SK-MEL-5 (cell line): ENCODE results near the gene C1QTNF1. TPM values are rescaled to one million over a fixed set of nuclear protein-coding genes. Genes with fewer than 3 reads are reported as not detected.

Experiments used
- DNase-seq: peaks from one replicate; pipeline ENCODE4 v3.0.0-alpha.2; 2016; ENCODE audit warnings: low read depth, low spot score
- in situ Hi-C: cut with HindIII; loops from 2 replicates; pipeline ENCODE4 v1.10.0; 2016; ENCODE audit warnings: low sequenced_read_pairs, high pct_unique_total_duplicates, low pct_unique_long_range_greater_than_20kb
- polyA plus RNA-seq, 2 experiments: library from polyadenylated mRNA; depleted of rRNA; stranded (reverse); fragments of >200 nt; gene quantifications; 2 replicates each; pipeline ENCODE4 v1.2.3, GENCODE V29; 2015
- total RNA-seq: library from RNA; depleted of rRNA; stranded (reverse); fragments of >200 nt; shearing (Covaris generic); gene quantifications from 2 replicates; pipeline ENCODE4 v1.2.3, GENCODE V29; 2014; rRNA removed

Gene C1QTNF1
- total RNA-seq = 15.7 and 15.8 TPM in 2 replicates
- polyA plus RNA-seq (2015; cell fraction: cytosol; rRNA removed) = 43.3 and 55.9 TPM in 2 replicates
- polyA plus RNA-seq (2015; cell fraction: nucleus; rRNA removed) = 2.9 and 3.5 TPM in 2 replicates

GRCh38 chr17:79023886-79024771 is at the start of gene C1QTNF1:
Gene C1QTNF1, plus strand, starts transcription at chr17:79024169. Its CDS starts 19,800 bp downstream, at chr17:79043969.
- in situ Hi-C loops = no loop called here
- DNase-seq = no peak

GRCh38 chr17:78974635-78975591 is 49.1 kb upstream of the C1QTNF1 start:
- in situ Hi-C loops = loop anchor here (25.0 kb wide), 1 partner anchor 138 kb away; the partner anchor contains the start of gene USP36
- DNase-seq = peak; percentile 69

GRCh38 chr17:78976907-78977680 is 46.9 kb upstream of the C1QTNF1 start:
- in situ Hi-C loops = no loop called here
- no peak for DNase-seq

GRCh38 chr17:78977681-78977943 is 46.4 kb upstream of the C1QTNF1 start:
- in situ Hi-C loops = no loop called here

GRCh38 chr17:78977997-78978973 is 45.7 kb upstream of the C1QTNF1 start:
- in situ Hi-C loops = no loop called here
- peak; percentile 40 for DNase-seq

More at GRCh38 chr17:78977681-78977943, 46.4 kb upstream of the C1QTNF1 start:
- DNase-seq = no peak

- in situ Hi-C loops = no loop called here
- DNase-seq = peak; percentile 99
Observed at GRCh38 chr17:78979780-78980623, 44.0 kb upstream of the C1QTNF1 start, which contains the start of gene LGALS3BP. Gene LGALS3BP, minus strand, starts transcription at chr17:78979923. Its CDS starts 2,732 bp downstream, at chr17:78977191.

GRCh38 chr17:78980624-78980972 is 43.4 kb upstream of the C1QTNF1 start:
- no peak for DNase-seq

GRCh38 chr17:78981010-78981888 is 42.7 kb upstream of the C1QTNF1 start:
- in situ Hi-C loops = no loop called here
- DNase-seq = no peak

More at GRCh38 chr17:78980624-78980972, 43.4 kb upstream of the C1QTNF1 start:
- in situ Hi-C loops = no loop called here

GRCh38 chr17:78985395-78985794 is 38.6 kb upstream of the C1QTNF1 start:
- in situ Hi-C loops = no loop called here

GRCh38 chr17:78986048-78986648 is 37.8 kb upstream of the C1QTNF1 start:
- DNase-seq = peak; percentile 88
- in situ Hi-C loops = no loop called here

More at GRCh38 chr17:78985395-78985794, 38.6 kb upstream of the C1QTNF1 start:
- DNase-seq = no peak

- in situ Hi-C loops = no loop called here
- DNase-seq = peak; percentile 83
Observed at GRCh38 chr17:78986649-78987328, 37.2 kb upstream of the C1QTNF1 start.

- in situ Hi-C loops = no loop called here
- DNase-seq = peak; percentile 38
Observed at GRCh38 chr17:78988152-78988551, 35.8 kb upstream of the C1QTNF1 start.

- in situ Hi-C loops = no loop called here
- no peak for DNase-seq
Observed at GRCh38 chr17:78990349-78991016, 33.5 kb upstream of the C1QTNF1 start.
